D341Med (cell line): ENCODE data around the gene CFAP46.

Experiments
- DNase-seq: peaks from one replicate; pipeline ENCODE4 v3.0.0; 2012; ENCODE audit warnings: low spot score

The CFAP46 gene

DNA sequence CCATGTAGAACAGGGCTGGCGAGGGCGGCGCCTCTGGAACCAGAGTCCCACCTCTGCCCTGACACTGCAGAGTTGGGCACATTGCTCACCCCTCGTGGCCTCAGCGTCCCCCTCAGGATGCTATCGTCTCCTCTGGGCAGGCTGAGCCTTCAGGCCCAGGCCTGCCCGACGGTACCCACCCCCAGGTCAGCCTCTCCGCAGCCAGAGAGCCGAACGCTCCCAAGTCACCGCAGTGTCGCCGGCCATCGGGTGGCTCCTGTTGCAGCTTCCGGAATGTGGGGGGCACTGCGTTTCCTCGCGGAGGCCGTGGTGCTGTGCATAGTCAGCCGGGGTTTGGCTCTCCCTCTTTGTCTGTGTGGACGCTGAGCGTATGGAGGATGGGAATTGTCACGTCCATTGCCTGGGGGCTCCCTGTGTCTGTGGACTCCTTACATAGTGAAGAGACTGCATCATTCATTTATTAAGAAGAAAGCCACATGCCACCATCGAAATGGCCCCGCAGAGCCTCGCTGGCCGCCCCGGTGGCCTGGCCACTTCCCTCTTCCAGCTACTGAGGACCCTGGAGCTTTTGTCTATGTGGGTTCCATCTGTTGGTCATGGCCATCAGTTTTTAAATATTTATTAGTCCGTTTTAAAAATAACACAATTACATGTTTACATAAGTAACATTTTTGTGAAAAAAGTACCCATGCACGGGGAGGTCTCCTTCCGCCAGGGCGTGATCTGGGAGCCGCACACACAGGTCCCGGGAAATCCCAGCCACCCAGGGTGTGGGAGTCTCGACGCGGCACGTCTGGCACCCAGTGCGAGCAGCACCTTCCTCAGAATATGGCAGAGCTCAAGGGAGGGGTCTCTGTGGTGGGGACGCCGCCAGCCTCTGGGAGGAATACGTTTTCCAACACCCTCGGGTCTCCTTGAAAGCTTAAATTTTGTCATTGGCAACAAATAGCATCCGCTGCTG lies 172.0 kb downstream of the CFAP46 start:
- DNase-seq, result no peak

DNA sequence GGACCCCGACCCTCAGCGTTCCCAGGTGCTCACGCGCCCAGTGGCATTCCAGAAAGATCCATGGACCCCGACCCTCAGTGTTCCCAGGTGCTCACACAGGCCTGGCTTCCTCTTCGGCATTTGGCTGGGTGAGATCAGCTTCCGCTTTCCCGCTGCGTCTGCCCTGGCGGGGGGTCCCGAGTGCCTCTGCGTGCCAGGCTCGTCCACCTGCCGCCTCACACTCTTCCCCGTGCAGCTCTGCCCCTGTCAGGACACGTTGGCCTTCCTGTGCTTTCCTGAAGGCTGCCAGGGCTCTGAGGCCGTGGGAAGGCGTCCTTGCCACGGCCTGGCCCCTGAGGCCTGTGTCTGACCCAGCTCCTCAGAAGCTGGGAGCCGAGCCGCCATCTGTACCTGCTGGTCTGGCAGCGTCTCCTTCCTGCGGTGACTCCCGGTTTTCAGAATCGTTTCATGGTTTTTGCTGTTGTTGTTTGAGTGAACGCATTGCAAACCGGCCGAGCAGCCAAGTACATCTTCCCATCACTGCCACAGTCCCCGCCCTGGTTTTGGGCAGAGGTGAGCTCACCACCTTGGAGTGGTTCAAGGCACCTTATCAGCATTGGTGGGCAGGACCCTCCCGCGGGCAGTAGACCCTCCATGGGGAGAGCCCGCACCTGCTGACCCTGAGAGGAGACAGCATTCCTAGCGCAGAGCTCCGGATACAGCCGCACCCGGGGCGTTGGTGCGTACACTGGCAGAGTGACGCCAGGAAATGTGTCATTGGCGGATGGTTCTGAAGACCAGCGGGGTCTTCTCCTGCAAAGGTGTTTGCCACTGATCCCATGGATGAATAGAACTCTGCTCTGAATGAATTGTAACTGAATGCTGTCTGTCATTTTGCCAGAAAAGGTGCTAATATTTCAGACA lies 173.8 kb downstream of the CFAP46 start:
- no peak for DNase-seq

GRCh38 chr10:132766291-132766690 lies 176.1 kb downstream of the CFAP46 start:
- no peak for DNase-seq

GRCh38 chr10:132765435-132765834 lies 176.9 kb downstream of the CFAP46 start:
- DNase-seq, result no peak

- DNase-seq, result no peak
Observed at GRCh38 chr10:132764108-132764507, 178.3 kb downstream of the CFAP46 start.

DNA sequence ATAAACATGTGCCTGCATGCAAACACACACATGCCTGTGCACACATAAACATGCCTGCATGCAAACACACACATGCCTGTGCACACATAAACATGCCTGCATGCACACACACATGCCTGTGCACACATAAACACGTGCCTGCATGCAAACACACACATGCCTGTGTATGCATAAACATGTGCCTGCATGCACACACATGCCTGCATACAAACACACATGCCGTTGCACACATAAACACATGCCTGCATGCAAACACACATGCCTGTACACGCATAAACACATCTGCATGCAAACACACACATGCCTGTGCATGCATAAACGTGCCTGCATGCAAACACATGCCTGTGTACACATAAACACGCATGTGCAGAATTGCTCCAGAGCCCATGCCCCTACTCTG lies 178.8 kb downstream of the CFAP46 start:
- DNase-seq, result no peak

GRCh38 chr10:132762267-132762666 lies 180.1 kb downstream of the CFAP46 start:
- no peak for DNase-seq

DNA sequence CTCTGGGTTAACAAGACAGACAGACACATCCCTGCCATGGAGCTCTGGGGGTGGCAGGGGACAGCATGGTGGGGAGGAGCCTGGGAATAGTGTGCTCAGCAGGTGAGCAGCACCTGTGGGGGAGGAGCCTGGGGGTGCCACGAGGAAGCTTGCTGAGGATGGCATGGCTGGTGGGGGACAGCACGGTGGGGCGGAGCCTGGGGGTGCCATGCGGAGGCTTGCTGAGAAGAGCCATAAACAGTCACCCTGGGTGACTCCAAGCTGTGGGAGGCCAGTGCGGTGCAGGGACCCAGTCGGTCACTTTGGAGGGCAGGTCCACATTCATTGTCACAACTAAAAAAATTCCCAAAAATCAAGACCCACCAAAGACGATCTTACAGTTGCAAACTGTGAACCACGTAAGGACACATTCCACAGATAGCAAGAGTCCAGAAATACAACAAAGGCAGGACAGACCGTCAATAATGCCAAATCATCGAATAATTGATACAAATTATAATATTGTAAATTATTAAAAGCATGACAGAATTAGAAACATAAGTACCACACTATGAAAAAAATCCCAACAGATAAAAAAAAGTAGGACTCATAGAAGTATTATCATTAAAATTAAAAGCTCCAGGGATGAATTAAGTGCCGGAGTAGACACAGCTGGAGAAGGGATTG lies 180.8 kb downstream of the CFAP46 start:
- no peak for DNase-seq

DNA sequence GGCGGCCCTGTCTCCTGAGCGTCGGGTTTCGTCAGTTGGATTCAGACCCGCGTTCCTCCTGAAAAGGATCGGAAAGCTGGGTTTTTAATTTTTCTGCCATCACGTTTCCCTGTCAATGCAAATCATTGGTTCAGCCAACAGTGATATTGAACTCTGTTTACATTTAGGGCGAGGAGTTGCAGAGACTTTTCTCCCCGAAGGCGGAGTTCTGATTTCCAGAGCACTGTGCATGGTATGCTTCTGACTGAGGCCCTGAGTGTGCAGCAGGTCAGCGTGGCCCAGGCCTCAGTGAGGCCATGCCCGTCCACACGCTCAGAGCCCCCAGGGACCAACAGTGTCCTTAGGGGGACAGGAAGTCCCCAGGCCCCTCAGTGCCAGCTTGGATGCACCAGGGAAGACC lies 183.5 kb downstream of the CFAP46 start:
- no peak for DNase-seq
